ENCODE measurements around the gene PPP4R4.

DNA sequence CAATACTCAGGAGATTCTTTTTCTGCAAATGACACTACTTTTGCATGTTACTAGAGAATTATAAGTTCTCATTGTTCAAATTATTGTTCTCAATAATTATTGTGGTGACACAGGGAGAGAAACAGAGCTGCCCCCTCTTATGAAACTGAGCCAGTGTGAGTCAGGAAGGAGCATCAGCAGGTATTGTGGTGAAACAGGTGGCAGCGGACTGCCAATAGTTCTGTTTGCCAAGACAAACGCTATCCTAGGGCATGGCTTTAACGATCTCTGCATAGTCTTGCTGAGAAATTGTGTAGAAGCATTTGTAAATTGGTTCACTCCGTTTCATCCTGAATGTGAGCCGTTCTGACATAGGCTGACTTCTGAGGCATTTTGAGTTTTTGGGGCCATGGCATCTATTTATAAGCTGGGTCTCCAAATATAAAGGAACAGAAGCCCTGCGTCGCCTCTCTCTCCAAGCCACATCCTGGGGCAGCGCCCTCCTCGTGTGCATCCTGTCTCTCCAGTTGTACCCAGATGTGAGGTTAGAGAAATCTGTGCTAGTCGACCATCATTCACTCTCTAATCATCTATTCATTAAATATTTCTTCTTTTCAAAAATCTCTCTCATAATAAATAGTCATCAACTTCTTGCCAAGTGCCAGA lies 15.8 kb upstream of the PPP4R4 start:
- TF ChIP-seq, protein P1, sequence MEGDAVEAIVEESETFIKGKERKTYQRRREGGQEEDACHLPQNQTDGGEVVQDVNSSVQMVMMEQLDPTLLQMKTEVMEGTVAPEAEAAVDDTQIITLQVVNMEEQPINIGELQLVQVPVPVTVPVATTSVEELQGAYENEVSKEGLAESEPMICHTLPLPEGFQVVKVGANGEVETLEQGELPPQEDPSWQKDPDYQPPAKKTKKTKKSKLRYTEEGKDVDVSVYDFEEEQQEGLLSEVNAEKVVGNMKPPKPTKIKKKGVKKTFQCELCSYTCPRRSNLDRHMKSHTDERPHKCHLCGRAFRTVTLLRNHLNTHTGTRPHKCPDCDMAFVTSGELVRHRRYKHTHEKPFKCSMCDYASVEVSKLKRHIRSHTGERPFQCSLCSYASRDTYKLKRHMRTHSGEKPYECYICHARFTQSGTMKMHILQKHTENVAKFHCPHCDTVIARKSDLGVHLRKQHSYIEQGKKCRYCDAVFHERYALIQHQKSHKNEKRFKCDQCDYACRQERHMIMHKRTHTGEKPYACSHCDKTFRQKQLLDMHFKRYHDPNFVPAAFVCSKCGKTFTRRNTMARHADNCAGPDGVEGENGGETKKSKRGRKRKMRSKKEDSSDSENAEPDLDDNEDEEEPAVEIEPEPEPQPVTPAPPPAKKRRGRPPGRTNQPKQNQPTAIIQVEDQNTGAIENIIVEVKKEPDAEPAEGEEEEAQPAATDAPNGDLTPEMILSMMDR (conservative IDR thresholded peaks at IDR 0.05; ENCODE audit: low read depth, low read length), result no peak
- TF ChIP-seq EZH2 (IDR thresholded peaks at IDR 0.05; ENCODE audit: borderline replicate concordance, low read depth, low read length, poor library complexity, severe bottlenecking), result no peak
